Gastrocnemius medialis (tissue), 4 donors: Measurements from ENCODE around the gene PHTF2.

Source experiments
- CTCF ChIP-seq, 5 experiments: fragments of 450-650 bp in 3 of 5; fragments of 200-600 bp in 2 of 5; sonication (generic) in 2 of 5; IDR thresholded peaks in 4 of 5; conservative IDR thresholded peaks in 1 of 5; 1 replicate in 4 of 5; 2 replicates in 1 of 5; pipeline ENCODE4 v1.5.1; 2016 to 2019; ENCODE audit warnings: antibody characterized with exemption in 5 of 5, mild to moderate bottlenecking in 3 of 5, moderate library complexity in 3 of 5
- POLR2A ChIP-seq, 2 donors: fragments of 450-650 bp; IDR thresholded peaks; one replicate each; pipeline ENCODE4 v1.6.1; 2017; ENCODE audit warnings: antibody characterized with exemption in 2 of 2, mild to moderate bottlenecking in 2 of 2, moderate library complexity in 2 of 2

GRCh38 chr7:77989981-77990566, 191.5 kb downstream of the PHTF2 start:
- TF ChIP-seq CTCF (IDR thresholded peaks at IDR 0.05 in 4 of 5, conservative IDR thresholded peaks at IDR 0.05 in 1 of 5), result no peak
- no peak for TF ChIP-seq POLR2A (IDR thresholded peaks at IDR 0.05)
